H1 (cell line): ENCODE data around the gene SPINDOC. TPM values are rescaled to one million over a fixed set of nuclear protein-coding genes. Genes with fewer than 3 reads are reported as not detected.

Experiments
- CTCF ChIA-PET: fragments of 300-600 bp; sonication (Branson Sonifier 250); formaldehyde crosslinking; loops from one replicate; lab custom pipeline; 2021; ENCODE audit not compliant: partially characterized antibody; lab: Charles Lee
- POLR2A ChIA-PET: fragments of 300-600 bp; sonication (Branson Sonifier 250); formaldehyde crosslinking; loops from one replicate; lab custom pipeline; 2021; ENCODE audit warnings: inconsistent platforms; ENCODE audit not compliant: partially characterized antibody; lab: Charles Lee
- DNase-seq, 2 experiments: peaks; one replicate each; pipeline versions ENCODE4 v3.0.0 to v3.0.0-alpha.2; 2010 to 2022; ENCODE audit warnings: low spot score in 2 of 2, low read depth in 1 of 2, mixed read lengths in 1 of 2
- FAIRE-seq: peaks from 2 replicates; lab custom pipeline; 2011; peaks lifted over from hg19 to GRCh38; lab: Jason Lieb, UNC
- H2AFZ ChIP-seq: 2 replicates; pipeline ENCODE4 v1.8.1; 2012; ENCODE audit warnings: low read length, inconsistent platforms
- H2AK5ac ChIP-seq: 2 replicates; pipeline ENCODE4 v1.6.1; 2013; ENCODE audit warnings: low read depth, low read length
- H2BK120ac ChIP-seq: replicated peaks from 2 replicates; pipeline ENCODE3; 2013; ENCODE audit warnings: low read depth, low read length, inconsistent platforms
- H2BK12ac ChIP-seq: 2 replicates; pipeline ENCODE4 v1.6.1; 2013; ENCODE audit warnings: low read depth, low read length
- H2BK15ac ChIP-seq: 2 replicates; pipeline ENCODE4 v1.6.1; 2013; ENCODE audit warnings: low read length
- H2BK20ac ChIP-seq: 2 replicates; pipeline ENCODE4 v1.6.1; 2013; ENCODE audit warnings: low read length
- H2BK5ac ChIP-seq: 2 replicates; pipeline ENCODE4 v1.6.1; 2013; ENCODE audit warnings: low read depth, low read length
- H3K14ac ChIP-seq: 2 replicates; pipeline ENCODE4 v1.6.1; 2013; ENCODE audit warnings: inconsistent platforms; ENCODE audit not compliant: insufficient read length
- H3K18ac ChIP-seq: 2 replicates; pipeline ENCODE4 v1.6.1; 2013; ENCODE audit warnings: low read length; ENCODE audit errors: extremely low read depth
- H3K23ac ChIP-seq: 2 replicates; pipeline ENCODE4 v1.6.1; 2013; ENCODE audit warnings: inconsistent platforms; ENCODE audit not compliant: insufficient read length
- H3K23me2 ChIP-seq: 2 replicates; pipeline ENCODE4 v1.6.1; 2013; ENCODE audit warnings: low read depth, low read length
- H3K27ac ChIP-seq: 2 replicates; pipeline ENCODE4 v1.6.1; 2011; ENCODE audit warnings: low read depth, low read length, inconsistent platforms
- H3K27me3 ChIP-seq, 4 experiments: replicated peaks in 1 of 4; 1 replicate in 1 of 4; 2 replicates in 3 of 4; pipeline versions ENCODE4 v1.6.1 to v1.8.1; 2011 to 2013; ENCODE audit warnings: low read length in 3 of 4, mild to moderate bottlenecking in 3 of 4, inconsistent platforms in 2 of 4, mixed read lengths in 2 of 4, moderate library complexity in 1 of 4; ENCODE audit not compliant: control insufficient read depth in 3 of 4, insufficient read depth in 3 of 4; ENCODE audit errors: extremely low read depth in 1 of 4
- H3K36me3 ChIP-seq, 4 experiments: 2 replicates each; pipeline versions ENCODE4 v1.6.1 to v1.8.1; 2011 to 2013; ENCODE audit warnings: mild to moderate bottlenecking in 4 of 4, low read length in 3 of 4, moderate library complexity in 2 of 4, control low read depth in 1 of 4, inconsistent platforms in 1 of 4; ENCODE audit not compliant: insufficient read depth in 4 of 4, control insufficient read depth in 2 of 4
- H3K4ac ChIP-seq: replicated peaks from 2 replicates; pipeline ENCODE3; 2013; ENCODE audit warnings: low read length, low read depth, mixed read lengths, inconsistent platforms; ENCODE audit not compliant: insufficient read length
- H3K4me1 ChIP-seq, 4 experiments: replicated peaks in 1 of 4; 1 replicate in 1 of 4; 2 replicates in 3 of 4; pipeline versions ENCODE4 v1.6.1 to v1.8.1; 2011 to 2013; ENCODE audit warnings: low read length in 3 of 4, inconsistent platforms in 2 of 4, mixed read lengths in 1 of 4; ENCODE audit not compliant: insufficient read depth in 4 of 4, control insufficient read depth in 3 of 4
- H3K4me2 ChIP-seq, 2 experiments: 2 replicates each; pipeline versions ENCODE4 v1.6.1 to v1.8.1; 2011 to 2013; ENCODE audit warnings: low read depth in 2 of 2, low read length in 2 of 2, control low read depth in 1 of 2, inconsistent platforms in 1 of 2, mild to moderate bottlenecking in 1 of 2; ENCODE audit not compliant: insufficient read depth in 1 of 2
- H3K4me3 ChIP-seq, 4 experiments: fragments of 200-600, 300-600 bp in 1 of 4; sonication (generic), shearing (Covaris generic), sonication (Bioruptor Twin) in 1 of 4; 2 replicates each; pipeline versions ENCODE4 v1.5.1 to v1.8.1; 2011 to 2016; ENCODE audit warnings: low read length in 4 of 4, low read depth in 3 of 4, control low read depth in 2 of 4, inconsistent platforms in 2 of 4, mild to moderate bottlenecking in 2 of 4, mixed read lengths in 1 of 4, moderate library complexity in 1 of 4; ENCODE audit not compliant: insufficient read depth in 2 of 4; ENCODE audit errors: extremely low read depth in 1 of 4
- H3K56ac ChIP-seq: replicated peaks from 2 replicates; pipeline ENCODE3; 2013; ENCODE audit warnings: low read depth, mild to moderate bottlenecking, mixed read lengths, low read length, inconsistent platforms; ENCODE audit not compliant: insufficient read length
- H3K79me1 ChIP-seq: 2 replicates; pipeline ENCODE4 v1.6.1; 2013; ENCODE audit warnings: low read depth, low read length, control low read depth
- H3K79me2 ChIP-seq, 2 experiments: 2 replicates each; pipeline versions ENCODE4 v1.6.1 to v1.8.1; 2012 to 2013; ENCODE audit warnings: low read length in 2 of 2, mild to moderate bottlenecking in 2 of 2, inconsistent platforms in 1 of 2; ENCODE audit not compliant: insufficient read depth in 2 of 2, control insufficient read depth in 1 of 2
- H3K9ac ChIP-seq, 4 experiments: replicated peaks in 1 of 4; 1 replicate in 1 of 4; 2 replicates in 3 of 4; pipeline versions ENCODE4 v1.6.1 to v1.8.1; 2011 to 2013; ENCODE audit warnings: low read depth in 3 of 4, low read length in 3 of 4, control low read depth in 2 of 4, mild to moderate bottlenecking in 2 of 4, moderate library complexity in 2 of 4, inconsistent platforms in 1 of 4; ENCODE audit errors: extremely low read depth in 1 of 4
- H3K9me3 ChIP-seq, 2 experiments: 2 replicates each; pipeline versions ENCODE4 v1.6.1 to v1.8.1; 2012 to 2013; ENCODE audit warnings: mild to moderate bottlenecking in 2 of 2, moderate library complexity in 2 of 2, control low read depth in 1 of 2, inconsistent platforms in 1 of 2, low read depth in 1 of 2, low read length in 1 of 2, mixed read lengths in 1 of 2; ENCODE audit not compliant: insufficient read depth in 2 of 2
- H4K20me1 ChIP-seq, 2 experiments: replicated peaks in 1 of 2; 2 replicates each; pipeline versions ENCODE3 to v1.8.1; 2011 to 2013; ENCODE audit warnings: inconsistent platforms in 2 of 2, low read length in 2 of 2, mild to moderate bottlenecking in 1 of 2; ENCODE audit not compliant: insufficient read depth in 2 of 2, control insufficient read depth in 1 of 2
- H4K5ac ChIP-seq: 2 replicates; pipeline ENCODE4 v1.6.1; 2013; ENCODE audit warnings: low read length, low read depth, mixed read lengths, inconsistent platforms; ENCODE audit not compliant: insufficient read length
- H4K8ac ChIP-seq: 2 replicates; pipeline ENCODE4 v1.8.0; 2013; ENCODE audit warnings: mild to moderate bottlenecking, moderate library complexity, low read length, inconsistent platforms; ENCODE audit not compliant: insufficient read depth; ENCODE audit errors: extremely low read depth
- H4K91ac ChIP-seq: replicated peaks from 2 replicates; pipeline ENCODE3; 2013; ENCODE audit warnings: low read length, mixed read lengths, inconsistent platforms; ENCODE audit not compliant: insufficient read length
- BCL11A ChIP-seq, 2 experiments: IDR thresholded peaks; one replicate each; pipeline ENCODE4 v1.6.1; 2011; ENCODE audit warnings: low read depth in 2 of 2, low read length in 2 of 2, mild to moderate bottlenecking in 2 of 2
- EZH2 ChIP-seq: fragments of 200-600 bp; sonication (generic); IDR thresholded peaks from 2 replicates; pipeline ENCODE4 v1.7.1; 2012; ENCODE audit warnings: low read depth, mild to moderate bottlenecking, moderate library complexity, low read length, inconsistent platforms; ENCODE audit not compliant: severe bottlenecking
- GABPA ChIP-seq: IDR thresholded peaks from 2 replicates; pipeline ENCODE4 v1.6.1; 2011; ENCODE audit warnings: mild to moderate bottlenecking, low read length, moderate library complexity, borderline replicate concordance; ENCODE audit not compliant: insufficient read depth
- HDAC6 ChIP-seq: IDR thresholded peaks from one replicate; pipeline ENCODE4 v1.7.1; 2012; ENCODE audit warnings: low read depth, mild to moderate bottlenecking, inconsistent platforms, low read length, moderate library complexity
- KDM5A ChIP-seq: fragments of 200-600 bp; IDR thresholded peaks from 2 replicates; pipeline ENCODE4 v1.7.1; 2012; ENCODE audit warnings: mild to moderate bottlenecking, low read length, inconsistent platforms, mixed read lengths
- PHF8 ChIP-seq: fragments of 200-600 bp; sonication (generic); conservative IDR thresholded peaks from 2 replicates; pipeline ENCODE4 v1.7.1; 2012; ENCODE audit warnings: low read depth, mild to moderate bottlenecking, inconsistent platforms, low read length, moderate library complexity
- TAF7 ChIP-seq: optimal IDR thresholded peaks from 2 replicates; pipeline ENCODE3; 2011; ENCODE audit warnings: low read depth, mild to moderate bottlenecking, inconsistent platforms, low read length, moderate library complexity, borderline replicate concordance
- WGBS, 2 experiments: shearing (Covaris generic) in 1 of 2; methylation state at CpG; one replicate each; pipeline versions ENCODE4 v1.1.6 to v1.1.7; 2013 to 2015; ENCODE audit warnings: low lambda C conversion rate in 2 of 2, mixed read lengths in 2 of 2, inconsistent platforms in 1 of 2, low coverage in 1 of 2, missing lambda C conversion rate in 1 of 2; ENCODE audit not compliant: insufficient replicate concordance in 2 of 2, insufficient coverage in 1 of 2, insufficient read length in 1 of 2; ENCODE audit errors: extremely low coverage in 1 of 2, missing lambda C conversion rate in 1 of 2; 5-methylcytosine and 5-hydroxymethylcytosine counted together
- polyA plus RNA-seq, 7 experiments: library from polyadenylated mRNA; depleted of rRNA in 3 of 7; stranded (reverse) in 5 of 7; unstranded in 2 of 7; fragments of >200 nt in 5 of 7; fragments of 200-250 nt in 2 of 7; gene quantifications; 1 replicate in 5 of 7; 2 replicates in 1 of 7; 4 replicates in 1 of 7; pipeline versions ENCODE4 v1.2.1 to v1.2.3, GENCODE V29; 2011 to 2013; ENCODE audit warnings: missing spikeins in 2 of 7, mixed read lengths in 2 of 7
- total RNA-seq: library from RNA; stranded (reverse); fragmentation: NEBNext Ultra II Directional; extraction: Animal tissue kit (Norgen Biotek cat#: 25700); gene quantifications from 2 replicates; pipeline ENCODE4 v1.2.1, GENCODE V29; 2021

Gene SPINDOC
- total and polyA plus RNA-seq, 2 of the 8 experiments (the other 6 are each of a cell fraction or from before 2014, with no cell fraction given): 78.7 to 99.7 TPM

- H4K20me1 ChIP-seq: peaks cover 0 to 3% of the 10 kb centered on the region in 2 experiments
- DNase-seq: no peak
Measured at GRCh38 chr11:63855975-63856374, 42.7 kb downstream of the SPINDOC start.

More at GRCh38 chr11:63855975-63856374, 42.7 kb downstream of the SPINDOC start:
- H3K4me1 ChIP-seq: peaks cover 0 to 5% (median 0%) of the 10 kb centered on the region in 4 experiments; a peak in 2 of 7 replicates
- H2AFZ ChIP-seq: no peak overlapping the region
- ChIA-PET CTCF (interaction anchor here (0.6 to 2.5 kb wide), 11 partner anchors 9 to 350 kb away, joined by 3 to 14 read pairs (median 3); no protein-coding TSS in a partner anchor), POLR2A (interaction anchor here (0.8 to 4.7 kb wide), 5 partner anchors 9 to 135 kb away, joined by 3 to 22 read pairs (median 4); no protein-coding TSS in a partner anchor)
- no peak overlapping the region for H2BK5ac ChIP-seq
- no peak overlapping the region for H2BK20ac ChIP-seq
- peaks cover 7% of the 10 kb centered on the region for H3K79me1 ChIP-seq
- H3K9me3 ChIP-seq: no peaks in the 10 kb centered on the region
- H2AK5ac ChIP-seq: no peak overlapping the region
- H3K14ac ChIP-seq: no peak overlapping the region
- no peak overlapping the region for H2BK15ac ChIP-seq
- H3K56ac ChIP-seq: no peak overlapping the region
- no peaks in the 10 kb centered on the region for H3K23me2 ChIP-seq
- H4K5ac ChIP-seq: no peak overlapping the region
- FAIRE-seq: no peak
- H3K36me3 ChIP-seq: no peaks in the 10 kb centered on the region
- WGBS, 2 experiments: 97% methylated on average over 2 of the region's 2 CpGs; no CpG with 5 or more reads in 1 of the 2 experiments
- no peak overlapping the region for H3K18ac ChIP-seq
- no peak overlapping the region for H3K4ac ChIP-seq
- H3K27ac ChIP-seq: no peak overlapping the region
- no peak overlapping the region for H4K91ac ChIP-seq
- TF ChIP-seq GABPA: no peak
- TF ChIP-seq EZH2: no peak
- no peak for TF ChIP-seq BCL11A (IDR thresholded peaks at IDR 0.05; ENCODE audit: low read depth in 2 of 2, low read length in 2 of 2)
- no peak for TF ChIP-seq HDAC6
- TF ChIP-seq KDM5A: no peak
- TF ChIP-seq PHF8: no peak
- TF ChIP-seq TAF7: no peak
- H3K23ac ChIP-seq: no peak overlapping the region
- no peak overlapping the region for H3K4me3 ChIP-seq
- no peak overlapping the region for H3K4me2 ChIP-seq
- no peak overlapping the region for H3K9ac ChIP-seq
- peaks cover 3 to 69% of the 10 kb centered on the region in 2 experiments for H3K79me2 ChIP-seq
- no peaks in the 10 kb centered on the region for H3K27me3 ChIP-seq
- no peak overlapping the region for H2BK12ac ChIP-seq
- no peak overlapping the region for H4K8ac ChIP-seq
- H2BK120ac ChIP-seq: no peak overlapping the region
